Measurements from ENCODE around the gene BRINP1. TPM values are rescaled to one million over a fixed set of nuclear protein-coding genes. Genes with fewer than 3 reads are reported as not detected.

BRINP1 gene
- total and polyA plus RNA-seq, 2 of the 8 experiments (the other 6 are each of a cell fraction or from before 2014, with no cell fraction given) = 19.5 to 20.5 TPM

GRCh38 chr9:119221276-119221675 lies 148.0 kb downstream of the BRINP1 start:
- H3K9me3 ChIP-seq (ENCODE audit: insufficient read depth in 2 of 2, low read depth in 1 of 2, low read length in 1 of 2) = no peaks in the 10 kb centered on the region
- no peak overlapping the region for H2BK12ac ChIP-seq (ENCODE audit: low read depth, low read length)
- H2BK5ac ChIP-seq (ENCODE audit: low read depth, low read length) = no peak overlapping the region
- no peaks in the 10 kb centered on the region for H3K23me2 ChIP-seq (ENCODE audit: low read depth, low read length)
- FAIRE-seq = no peak
- H4K8ac ChIP-seq (ENCODE audit: extremely low read depth, insufficient read depth, low read length) = no peak overlapping the region
- H3K36me3 ChIP-seq (ENCODE audit: control insufficient read depth in 2 of 4, insufficient read depth in 4 of 4, low read length in 3 of 4) = no peaks in the 10 kb centered on the region
- no peak overlapping the region for H3K27ac ChIP-seq (ENCODE audit: low read depth, low read length)
- TF ChIP-seq RFX5 (IDR thresholded peaks at IDR 0.05; ENCODE audit: borderline replicate concordance, low read depth, low read length) = no peak
- no peak for TF ChIP-seq RAD21 (IDR thresholded peaks at IDR 0.05 in 1 of 2, conservative IDR thresholded peaks at IDR 0.05 in 1 of 2; ENCODE audit: low read depth in 2 of 2, low read length in 2 of 2)
- TF ChIP-seq PHF8 (conservative IDR thresholded peaks at IDR 0.05; ENCODE audit: low read depth, low read length) = no peak
- TF ChIP-seq NANOG (IDR thresholded peaks at IDR 0.05; ENCODE audit: insufficient read depth, low read depth, low read length, poor library complexity, severe bottlenecking) = no peak
- TF ChIP-seq RNF2 (IDR thresholded peaks at IDR 0.05; ENCODE audit: borderline replicate concordance, low read depth, low read length, missing control alignments, poor library complexity, severe bottlenecking) = no peak
- no peak for TF ChIP-seq ASH2L (IDR thresholded peaks at IDR 0.05; ENCODE audit: low read length)
- CTCF ChIA-PET (ENCODE audit: partially characterized antibody) = interaction anchor here (1.0 kb wide), 1 partner anchor 17 kb away, joined by 3 read pairs; no protein-coding TSS in a partner anchor
- 95% methylated on average over 4 of the region's 4 CpGs; no CpG with 5 or more reads in 1 of the 2 experiments for whole genome bisulfite sequencing, 2 experiments (ENCODE audit: extremely low coverage in 1 of 2, insufficient coverage in 1 of 2, insufficient read length in 1 of 2, insufficient replicate concordance in 2 of 2, low coverage in 1 of 2, low lambda C conversion rate in 2 of 2, missing lambda C conversion rate in 1 of 2)
- H3K14ac ChIP-seq (ENCODE audit: insufficient read length) = no peak overlapping the region
- peaks cover 0 to 3% (median 0%) of the 10 kb centered on the region in 4 experiments; a peak in 1 of 7 replicates for H3K4me1 ChIP-seq (replicated peaks in 1 of 4; ENCODE audit: control insufficient read depth in 3 of 4, insufficient read depth in 4 of 4, low read length in 3 of 4)
- no peak overlapping the region for H4K91ac ChIP-seq (replicated peaks; ENCODE audit: insufficient read length, low read length)
- no peak overlapping the region for H3K56ac ChIP-seq (replicated peaks; ENCODE audit: insufficient read length, low read depth, low read length)
- no peak overlapping the region for H3K4me2 ChIP-seq (ENCODE audit: insufficient read depth in 1 of 2, low read depth in 2 of 2, low read length in 2 of 2)
- H2BK15ac ChIP-seq (ENCODE audit: low read length) = no peak overlapping the region
- no peak overlapping the region for H3K23ac ChIP-seq (ENCODE audit: insufficient read length)
- H3K9ac ChIP-seq (replicated peaks in 1 of 4; ENCODE audit: extremely low read depth in 1 of 4, low read depth in 3 of 4, low read length in 3 of 4) = no peak overlapping the region
- no peak overlapping the region for H4K5ac ChIP-seq (ENCODE audit: insufficient read length, low read depth, low read length)
- H3K79me2 ChIP-seq (ENCODE audit: control insufficient read depth in 1 of 2, insufficient read depth in 2 of 2, low read length in 2 of 2) = no peaks in the 10 kb centered on the region
- no peak overlapping the region for H3K4ac ChIP-seq (replicated peaks; ENCODE audit: insufficient read length, low read depth, low read length)
- POLR2A ChIA-PET (ENCODE audit: partially characterized antibody) = no interaction called here
- H3K18ac ChIP-seq (ENCODE audit: extremely low read depth, low read length) = no peak overlapping the region
- no peaks in the 10 kb centered on the region for H3K27me3 ChIP-seq (replicated peaks in 1 of 4; ENCODE audit: control insufficient read depth in 3 of 4, extremely low read depth in 1 of 4, insufficient read depth in 3 of 4, low read length in 3 of 4)
- H4K20me1 ChIP-seq (replicated peaks in 1 of 2; ENCODE audit: control insufficient read depth in 1 of 2, insufficient read depth in 2 of 2, low read length in 2 of 2) = no peaks in the 10 kb centered on the region
- H3K79me1 ChIP-seq (ENCODE audit: low read depth, low read length) = no peaks in the 10 kb centered on the region
- H3K4me3 ChIP-seq (ENCODE audit: extremely low read depth in 1 of 4, insufficient read depth in 2 of 4, low read depth in 3 of 4, low read length in 4 of 4) = no peak overlapping the region
- no peak overlapping the region for H2AK5ac ChIP-seq (ENCODE audit: low read depth, low read length)
- no peak overlapping the region for H2BK120ac ChIP-seq (replicated peaks; ENCODE audit: low read depth, low read length)
- no peak overlapping the region for H2BK20ac ChIP-seq (ENCODE audit: low read length)
- no peak overlapping the region for H2AFZ ChIP-seq (ENCODE audit: low read length)
- no peak for DNase-seq (ENCODE audit: low read depth in 1 of 2, low spot score in 2 of 2)
